OCI-LY7 (cell line): ENCODE measurements around the gene PALMD.
A peak's percentile ranks its signal among the peaks of the same experiment; 100 is the strongest.

Experiments
- CTCF ChIP-seq: fragments of 200-600 bp; sonication (generic); conservative IDR thresholded peaks from 2 replicates; pipeline ENCODE4 v1.5.1; 2014; ENCODE audit warnings: mild to moderate bottlenecking, antibody characterized with exemption, low read length, moderate library complexity, mixed read lengths
- EZH2phosphoT487 ChIP-seq: fragments of 200-600 bp; sonication (generic); IDR thresholded peaks from 2 replicates; pipeline ENCODE4 v1.6.1; 2018; ENCODE audit warnings: low read depth, borderline replicate concordance, mild to moderate bottlenecking, mixed run types, antibody characterized with exemption, low read length, moderate library complexity, mixed read lengths

- TF ChIP-seq EZH2phosphoT487 (no peak), CTCF (0 out of 2 replicates have a peak, but pooled peaks have one; percentile 31)
These were observed 35.7 kb downstream of the PALMD start for GRCh38 chr1:99681583-99681982.
